8988T (cell line): ENCODE data around the gene PHETA1.
"Not testable (repeated sequence)": the region's sequence is repeated elsewhere in the genome, so short reads cannot be mapped to it uniquely, and the experiment has no call there.

Source experiments
- DNase-seq: peaks from one replicate; pipeline ENCODE4 v3.0.0; 2011

Gene PHETA1

GRCh38 chr12:111405149-111405858 lies 36.4 kb upstream of the PHETA1 start:
- peak; percentile 98 for DNase-seq

GRCh38 chr12:111404362-111405148 lies 35.7 kb upstream of the PHETA1 start:
- no peak for DNase-seq

GRCh38 chr12:111402490-111402824 lies 33.6 kb upstream of the PHETA1 start:
- not testable (repeated sequence) for DNase-seq

GRCh38 chr12:111401167-111401605 lies 32.3 kb upstream of the PHETA1 start:
- DNase-seq: no peak

GRCh38 chr12:111399741-111400404 lies 31.0 kb upstream of the PHETA1 start:
- DNase-seq: not testable (repeated sequence)

- DNase-seq: no peak
These were observed 29.6 kb upstream of the PHETA1 start for GRCh38 chr12:111398530-111398929.

- DNase-seq: peak; percentile 87
These were observed 28.0 kb upstream of the PHETA1 start for GRCh38 chr12:111396726-111397445.

- not testable (repeated sequence) for DNase-seq
These were observed 27.4 kb upstream of the PHETA1 start for GRCh38 chr12:111396271-111396670.

- no peak for DNase-seq
These were observed 26.7 kb upstream of the PHETA1 start for GRCh38 chr12:111395336-111396187.

GRCh38 chr12:111394480-111394879 lies 25.6 kb upstream of the PHETA1 start:
- DNase-seq: no peak

- DNase-seq: no peak
These were observed 24.9 kb upstream of the PHETA1 start for GRCh38 chr12:111393700-111394300.

- DNase-seq: no peak
These were observed 22.0 kb upstream of the PHETA1 start for GRCh38 chr12:111390910-111391309.

GRCh38 chr12:111389635-111390034 lies 20.7 kb upstream of the PHETA1 start:
- DNase-seq: no peak

- no peak for DNase-seq
These were observed 18.9 kb upstream of the PHETA1 start for GRCh38 chr12:111387747-111388323.

GRCh38 chr12:111386885-111387284 lies 18.0 kb upstream of the PHETA1 start:
- no peak for DNase-seq

- DNase-seq: no peak
These were observed 15.7 kb upstream of the PHETA1 start for GRCh38 chr12:111384596-111384995.

- no peak for DNase-seq
These were observed 11.2 kb upstream of the PHETA1 start for GRCh38 chr12:111379942-111380554.

- no peak for DNase-seq
These were observed 8.5 kb upstream of the PHETA1 start for GRCh38 chr12:111377440-111377839.

- DNase-seq: not testable (repeated sequence)
These were observed 4.3 kb upstream of the PHETA1 start for GRCh38 chr12:111373231-111373630.

GRCh38 chr12:111369496-111370220 lies 763 bp upstream of the PHETA1 start:
- DNase-seq: no peak
